ENCODE data around the gene UNC45B.

- no peak for TF ChIP-seq CTCF (IDR thresholded peaks at IDR 0.05 in 2 of 3, conservative IDR thresholded peaks at IDR 0.05 in 1 of 3; ENCODE audit: borderline replicate concordance in 1 of 3, insufficient read depth in 1 of 3, low read depth in 2 of 3, low read length in 2 of 3)
- no peak for TF ChIP-seq POLR2A (IDR thresholded peaks at IDR 0.05; ENCODE audit: borderline replicate concordance, extremely low read depth, insufficient read depth, insufficient read length)
- no peak for TF ChIP-seq YY1 (IDR thresholded peaks at IDR 0.05; ENCODE audit: extremely low read depth, insufficient replicate concordance, low read depth, low read length)
- no peak for TF ChIP-seq RAD21 (IDR thresholded peaks at IDR 0.05; ENCODE audit: low read depth)
- TF ChIP-seq POLR2AphosphoS5 (IDR thresholded peaks at IDR 0.05; ENCODE audit: low read depth, low read length), result no peak
- TF ChIP-seq CEBPB (IDR thresholded peaks at IDR 0.05; ENCODE audit: low read depth), result no peak
- no peak for TF ChIP-seq EGR1 (IDR thresholded peaks at IDR 0.05; ENCODE audit: low read depth)
- TF ChIP-seq ELF1 (IDR thresholded peaks at IDR 0.05; ENCODE audit: borderline replicate concordance, low read depth), result no peak
- no peak for TF ChIP-seq ZNF274 (IDR thresholded peaks at IDR 0.05; ENCODE audit: low read depth, low read length)
- no peak for TF ChIP-seq REST (IDR thresholded peaks at IDR 0.05; ENCODE audit: low read depth)
- no peak for TF ChIP-seq MAX (IDR thresholded peaks at IDR 0.05)
- TF ChIP-seq JUND (IDR thresholded peaks at IDR 0.05), result no peak
- no peak for TF ChIP-seq TCF7L2 (IDR thresholded peaks at IDR 0.05; ENCODE audit: borderline replicate concordance, extremely low read depth, insufficient read depth, insufficient read length)
- no peak for TF ChIP-seq SP1 (IDR thresholded peaks at IDR 0.05; ENCODE audit: low read depth)
Measured at GRCh38 chr17:35104844-35105450, 42.7 kb upstream of the UNC45B start.
